Coronary artery (tissue), 2 donors: ENCODE data around the gene BBS1.
"Not testable (repeated sequence)": the region's sequence is repeated elsewhere in the genome, so short reads cannot be mapped to it uniquely, and the experiment has no call there.

Experiments used
- DNase-seq: peaks from one replicate; pipeline ENCODE4 v3.0.0-alpha.2; 2017; ENCODE audit warnings: low spot score
- H3K27ac ChIP-seq, 2 donors: fragments of 200-600 bp; sonication (generic); one replicate each; pipeline ENCODE4 v1.5.1; 2016 to 2019
- H3K4me3 ChIP-seq: fragments of 200-600 bp; sonication (generic); 2 replicates; pipeline ENCODE4 v1.5.1; 2016; ENCODE audit warnings: mild to moderate bottlenecking, moderate library complexity
- CTCF ChIP-seq: fragments of 200-600 bp; sonication (generic); IDR thresholded peaks from one replicate; pipeline ENCODE4 v1.5.1; 2019; ENCODE audit warnings: antibody characterized with exemption

BBS1 gene

DNA sequence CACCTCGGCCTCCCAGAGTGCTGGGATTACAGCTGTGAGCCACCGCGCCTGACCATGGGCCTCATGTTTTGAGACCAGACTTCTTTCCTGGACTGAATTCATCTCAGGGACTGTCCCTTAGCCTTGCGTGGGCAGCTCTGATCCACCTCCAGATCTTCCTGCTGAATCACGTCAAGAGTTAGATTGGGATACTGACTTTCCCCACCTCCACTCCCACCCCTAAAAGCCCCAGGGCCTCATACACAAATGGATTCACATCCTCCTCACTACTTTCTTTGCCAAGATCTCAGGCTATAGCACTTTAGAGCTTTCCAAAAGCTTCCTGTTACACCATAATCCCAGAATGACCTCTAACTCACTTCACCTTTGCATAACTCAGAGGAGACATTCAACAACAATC lies 70.4 kb downstream of the BBS1 start:
- no peak for DNase-seq
- TF ChIP-seq CTCF, result no peak
- Histone ChIP-seq H3K4me3 (no peak overlapping the region), H3K27ac (no peak overlapping the region)

DNA sequence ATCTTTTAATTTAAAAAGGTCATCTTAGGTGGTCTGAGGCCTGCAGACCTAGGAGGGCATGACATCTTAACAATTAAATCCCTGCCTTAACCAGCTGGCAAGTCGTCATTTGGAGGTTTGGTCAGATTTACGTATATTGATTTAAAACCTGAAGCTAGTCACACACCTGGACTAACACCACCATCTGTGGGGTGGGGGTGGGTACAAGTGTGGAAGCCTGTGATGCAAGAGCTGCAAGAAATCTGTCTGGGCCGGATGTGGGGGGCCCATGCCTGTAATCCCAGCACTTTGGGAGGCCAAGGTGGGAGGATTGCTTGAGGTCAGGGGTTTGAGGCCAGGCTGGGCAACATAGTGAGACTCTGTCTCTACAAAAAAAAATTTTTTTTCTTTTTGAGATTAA lies 70.8 kb downstream of the BBS1 start:
- no peak overlapping the region for H3K27ac ChIP-seq
- H3K4me3 ChIP-seq, result no peak overlapping the region
- TF ChIP-seq CTCF, result no peak
- DNase-seq, result no peak

- H3K27ac ChIP-seq, DNase-seq, H3K4me3 ChIP-seq: not testable (repeated sequence)
These were observed 72.2 kb downstream of the BBS1 start for GRCh38 chr11:66582565-66583147.
